Osteoblast (primary cell): ENCODE results near the gene PDPN. TPM values are rescaled to one million over a fixed set of nuclear protein-coding genes. Genes with fewer than 3 reads are reported as not detected.

Experiments
- DNase-seq: peaks from one replicate; pipeline ENCODE4 v3.0.0; 2011; ENCODE audit warnings: low spot score, mixed read lengths; ENCODE audit not compliant: insufficient read length; ENCODE audit errors: missing footprints
- H2AFZ ChIP-seq: 2 replicates; pipeline ENCODE4 v1.6.0; 2011; ENCODE audit warnings: mild to moderate bottlenecking, low read length
- H3K27ac ChIP-seq: 2 replicates; pipeline ENCODE4 v1.5.1; 2011; ENCODE audit warnings: mild to moderate bottlenecking, low read depth, low read length, moderate library complexity
- H3K27me3 ChIP-seq: 2 replicates; pipeline ENCODE4 v1.6.0; 2012; ENCODE audit warnings: mild to moderate bottlenecking, control low read depth, inconsistent platforms, low read length, moderate library complexity; ENCODE audit not compliant: insufficient read depth
- H3K36me3 ChIP-seq: 2 replicates; pipeline ENCODE4 v1.5.1; 2011; ENCODE audit warnings: mild to moderate bottlenecking, low read length, control low read depth, moderate library complexity; ENCODE audit not compliant: insufficient read depth
- H3K4me1 ChIP-seq: 2 replicates; pipeline ENCODE4 v1.5.1; 2011; ENCODE audit warnings: mild to moderate bottlenecking, low read length, control low read depth, moderate library complexity; ENCODE audit not compliant: insufficient read depth
- H3K4me2 ChIP-seq: 2 replicates; pipeline ENCODE4 v1.6.0; 2011; ENCODE audit warnings: mild to moderate bottlenecking, low read length; ENCODE audit not compliant: insufficient read depth
- H3K4me3 ChIP-seq: fragments of 200-600 bp; sonication (generic); 3 replicates; pipeline ENCODE4 v1.5.1; 2012; ENCODE audit warnings: mild to moderate bottlenecking, low read length, inconsistent platforms; ENCODE audit not compliant: insufficient read depth
- H3K79me2 ChIP-seq: 2 replicates; pipeline ENCODE4 v1.6.0; 2012; ENCODE audit warnings: mild to moderate bottlenecking, low read length, control low read depth, inconsistent platforms; ENCODE audit not compliant: insufficient read depth
- H3K9me3 ChIP-seq: 2 replicates; pipeline ENCODE4 v1.5.1; 2011; ENCODE audit warnings: low read depth, low read length, control low read depth
- H4K20me1 ChIP-seq: 2 replicates; pipeline ENCODE4 v1.6.0; 2012; ENCODE audit warnings: mild to moderate bottlenecking, low read length, control low read depth; ENCODE audit not compliant: insufficient read depth
- CTCF ChIP-seq: IDR thresholded peaks from 2 replicates; pipeline ENCODE4 v1.5.1; 2011; ENCODE audit warnings: mild to moderate bottlenecking, low read depth, low read length, moderate library complexity; ENCODE audit errors: extremely low read depth
- total RNA-seq: library from RNA; depleted of rRNA; stranded (reverse); fragments of >200 nt; gene quantifications from 2 replicates; pipeline ENCODE4 v1.2.3, GENCODE V29; 2012

The PDPN gene
- total RNA-seq, 1 donor: 11.9 TPM

GRCh38 chr1:13539683-13540082, 43.9 kb upstream of the PDPN start:
- H3K9me3 ChIP-seq: no peaks in the 10 kb centered on the region

GRCh38 chr1:13540866-13541265, 42.8 kb upstream of the PDPN start:
- DNase-seq: no peak
- no peak for TF ChIP-seq CTCF
- H3K9me3 ChIP-seq: no peaks in the 10 kb centered on the region
- no peak overlapping the region for H2AFZ ChIP-seq
- H3K4me2 ChIP-seq: no peak overlapping the region
- no peak overlapping the region for H3K4me3 ChIP-seq
- no peaks in the 10 kb centered on the region for H3K4me1 ChIP-seq
- no peak overlapping the region for H3K27ac ChIP-seq
- no peaks in the 10 kb centered on the region for H3K79me2 ChIP-seq
- no peaks in the 10 kb centered on the region for H3K36me3 ChIP-seq
- H4K20me1 ChIP-seq: no peaks in the 10 kb centered on the region
- no peaks in the 10 kb centered on the region for H3K27me3 ChIP-seq

More at GRCh38 chr1:13539683-13540082, 43.9 kb upstream of the PDPN start:
- Histone ChIP-seq H3K79me2 (no peaks in the 10 kb centered on the region), H2AFZ (no peak overlapping the region), H3K4me2 (no peak overlapping the region), H4K20me1 (no peaks in the 10 kb centered on the region), H3K36me3 (no peaks in the 10 kb centered on the region), H3K4me3 (no peak overlapping the region), H3K27ac (no peak overlapping the region), H3K4me1 (no peaks in the 10 kb centered on the region), H3K27me3 (no peaks in the 10 kb centered on the region)
- no peak for DNase-seq
- TF ChIP-seq CTCF: no peak

- Histone ChIP-seq H3K27ac (no peak overlapping the region), H4K20me1 (no peaks in the 10 kb centered on the region), H2AFZ (no peak overlapping the region), H3K79me2 (no peaks in the 10 kb centered on the region), H3K36me3 (no peaks in the 10 kb centered on the region), H3K4me2 (no peak overlapping the region), H3K27me3 (no peaks in the 10 kb centered on the region), H3K4me1 (no peaks in the 10 kb centered on the region), H3K9me3 (no peaks in the 10 kb centered on the region), H3K4me3 (no peak overlapping the region)
- no peak for TF ChIP-seq CTCF
- no peak for DNase-seq
These were observed 42.0 kb upstream of the PDPN start for GRCh38 chr1:13541435-13542215.

- no peaks in the 10 kb centered on the region for H4K20me1 ChIP-seq
These were observed 40.0 kb upstream of the PDPN start for GRCh38 chr1:13543451-13544220.

More at GRCh38 chr1:13543451-13544220, 40.0 kb upstream of the PDPN start:
- no peak overlapping the region for H3K4me3 ChIP-seq
- H3K27ac ChIP-seq: no peak overlapping the region
- H3K27me3 ChIP-seq: no peaks in the 10 kb centered on the region
- peak; percentile 85 for DNase-seq
- TF ChIP-seq CTCF: peak; percentile 47
- H2AFZ ChIP-seq: no peak overlapping the region
- H3K9me3 ChIP-seq: no peaks in the 10 kb centered on the region
- H3K4me2 ChIP-seq: no peak overlapping the region
- no peaks in the 10 kb centered on the region for H3K4me1 ChIP-seq
- H3K36me3 ChIP-seq: no peaks in the 10 kb centered on the region
- H3K79me2 ChIP-seq: no peaks in the 10 kb centered on the region
